Spleen (tissue), 7 donors: ENCODE results near the gene MED13L.

Source experiments
- CTCF ChIP-seq, 11 experiments: fragments of 200-600 bp in 7 of 11; fragments of 450-650 bp in 4 of 11; sonication (generic) in 4 of 11; IDR thresholded peaks in 8 of 11; conservative IDR thresholded peaks in 3 of 11; 1 replicate in 7 of 11; 2 replicates in 4 of 11; pipeline versions ENCODE4 v1.4.0 to v1.8.0; 2016 to 2021; ENCODE audit warnings: antibody characterized with exemption in 11 of 11, inconsistent platforms in 4 of 11, mild to moderate bottlenecking in 1 of 11
- POLR2A ChIP-seq, 3 donors: fragments of 450-650 bp; IDR thresholded peaks; one replicate each; pipeline ENCODE4 v1.5.1; 2017; ENCODE audit warnings: antibody characterized with exemption in 3 of 3, mild to moderate bottlenecking in 1 of 3
- POLR2AphosphoS5 ChIP-seq, 3 donors: sonication (generic); formaldehyde crosslinking; IDR thresholded peaks; one replicate each; pipeline ENCODE4 v1.5.1; 2017; ENCODE audit warnings: antibody characterized with exemption in 3 of 3
- donor health status: DM: no; HTN: no; CAD: no; lungs with moderate emphysema.
- donor health status: DM: no; HTN: no; CAD: no.
- donor health status: DM: no; HTN: no; CAD: no.

- TF ChIP-seq POLR2A (IDR thresholded peaks at IDR 0.05) (no peak), POLR2AphosphoS5 (IDR thresholded peaks at IDR 0.05) (no peak), CTCF (IDR thresholded peaks at IDR 0.05 in 8 of 11, conservative IDR thresholded peaks at IDR 0.05 in 3 of 11) (no peak)
Observed at GRCh38 chr12:116068371-116068770, 209.1 kb downstream of the MED13L start.
